ENCODE measurements around the gene TMEM121.

TMEM121 gene

GRCh38 chr14:105491366-105491973, 34.9 kb upstream of the TMEM121 start:
- Histone ChIP-seq H3K27me3 (ENCODE audit: low read depth) (no peaks in the 10 kb centered on the region), H3K36me3 (replicated peaks) (peaks cover 12% of the 10 kb centered on the region; the same call in 1 of the 2 replicates), H3K9me3 (no peaks in the 10 kb centered on the region), H3K4me3 (peak overlapping the region; percentile 66), H3K4me1 (peaks cover 6% of the 10 kb centered on the region; the same call in 1 of the 2 replicates)
- DNase-seq (ENCODE audit: low spot score in 2 of 2), result peak; percentile 68 to 94
- in situ Hi-C loops (cut with MboI; ENCODE audit: low sequenced_read_pairs), result no loop called here

GRCh38 chr14:105492031-105492970, 34.1 kb upstream of the TMEM121 start:
- Histone ChIP-seq H3K9me3 (no peaks in the 10 kb centered on the region), H3K27me3 (ENCODE audit: low read depth) (no peaks in the 10 kb centered on the region), H3K36me3 (replicated peaks) (peaks cover 12% of the 10 kb centered on the region; the same call in 1 of the 2 replicates), H3K4me1 (peaks cover 6% of the 10 kb centered on the region; the same call in 1 of the 2 replicates), H3K4me3 (peak overlapping the region; percentile 66)
- DNase-seq (ENCODE audit: low spot score in 2 of 2), result no peak
- in situ Hi-C loops (cut with MboI; ENCODE audit: low sequenced_read_pairs), result no loop called here

GRCh38 chr14:105492971-105493871, 33.2 kb upstream of the TMEM121 start:
- peaks cover 6% of the 10 kb centered on the region; the same call in 1 of the 2 replicates for H3K4me1 ChIP-seq
- no peak overlapping the region for H3K4me3 ChIP-seq
- no peaks in the 10 kb centered on the region for H3K27me3 ChIP-seq (ENCODE audit: low read depth)
- in situ Hi-C loops (cut with MboI; ENCODE audit: low sequenced_read_pairs), result no loop called here
- no peak for DNase-seq (ENCODE audit: low spot score in 2 of 2)
- H3K36me3 ChIP-seq (replicated peaks), result peaks cover 12% of the 10 kb centered on the region; the same call in 1 of the 2 replicates
- no peaks in the 10 kb centered on the region for H3K9me3 ChIP-seq

- H3K9me3 ChIP-seq, result no peaks in the 10 kb centered on the region
- no peaks in the 10 kb centered on the region for H3K27me3 ChIP-seq (ENCODE audit: low read depth)
- no peak for DNase-seq (ENCODE audit: low spot score in 2 of 2)
- H3K4me1 ChIP-seq, result peaks cover 5% of the 10 kb centered on the region; the same call in 1 of the 2 replicates
- no peak overlapping the region for H3K4me3 ChIP-seq
- peaks cover 12% of the 10 kb centered on the region; the same call in 1 of the 2 replicates for H3K36me3 ChIP-seq (replicated peaks)
- in situ Hi-C loops (cut with MboI; ENCODE audit: low sequenced_read_pairs), result no loop called here
Observed at GRCh38 chr14:105493921-105494605, 32.3 kb upstream of the TMEM121 start.

GRCh38 chr14:105494606-105494929, 31.8 kb upstream of the TMEM121 start:
- no peaks in the 10 kb centered on the region for H3K9me3 ChIP-seq
- no peak for DNase-seq (ENCODE audit: low spot score in 2 of 2)
- no peaks in the 10 kb centered on the region; the same call in 1 of the 2 replicates for H3K4me1 ChIP-seq
- H3K36me3 ChIP-seq (replicated peaks), result peaks cover 12% of the 10 kb centered on the region; the same call in 1 of the 2 replicates
- no peak overlapping the region for H3K4me3 ChIP-seq
- no peaks in the 10 kb centered on the region for H3K27me3 ChIP-seq (ENCODE audit: low read depth)
- in situ Hi-C loops (cut with MboI; ENCODE audit: low sequenced_read_pairs), result no loop called here

- Histone ChIP-seq H3K27me3 (ENCODE audit: low read depth) (no peaks in the 10 kb centered on the region), H3K36me3 (replicated peaks) (peaks cover 12% of the 10 kb centered on the region; the same call in 1 of the 2 replicates), H3K4me3 (no peak overlapping the region), H3K9me3 (no peaks in the 10 kb centered on the region), H3K4me1 (no peaks in the 10 kb centered on the region)
- in situ Hi-C loops (cut with MboI; ENCODE audit: low sequenced_read_pairs), result no loop called here
- no peak for DNase-seq (ENCODE audit: low spot score in 2 of 2)
Observed at GRCh38 chr14:105495101-105495989, 31.0 kb upstream of the TMEM121 start.

GRCh38 chr14:105495990-105496830, 30.2 kb upstream of the TMEM121 start:
- no peaks in the 10 kb centered on the region for H3K4me1 ChIP-seq
- H3K4me3 ChIP-seq, result no peak overlapping the region
- H3K36me3 ChIP-seq (replicated peaks), result peaks cover 12% of the 10 kb centered on the region; the same call in 1 of the 2 replicates
- no peaks in the 10 kb centered on the region for H3K9me3 ChIP-seq
- no peaks in the 10 kb centered on the region for H3K27me3 ChIP-seq (ENCODE audit: low read depth)
- in situ Hi-C loops (cut with MboI; ENCODE audit: low sequenced_read_pairs), result no loop called here
- DNase-seq (ENCODE audit: low spot score in 2 of 2), result no peak

GRCh38 chr14:105496831-105497591, 29.4 kb upstream of the TMEM121 start:
- in situ Hi-C loops (cut with MboI; ENCODE audit: low sequenced_read_pairs), result no loop called here
- Histone ChIP-seq H3K4me3 (no peak overlapping the region), H3K27me3 (ENCODE audit: low read depth) (no peaks in the 10 kb centered on the region), H3K36me3 (replicated peaks) (peaks cover 10% of the 10 kb centered on the region; the same call in 1 of the 2 replicates), H3K9me3 (no peaks in the 10 kb centered on the region), H3K4me1 (no peaks in the 10 kb centered on the region)
- no peak for DNase-seq (ENCODE audit: low spot score in 2 of 2)

- no peak for DNase-seq (ENCODE audit: low spot score in 2 of 2)
- Histone ChIP-seq H3K27me3 (ENCODE audit: low read depth) (no peaks in the 10 kb centered on the region), H3K4me1 (no peaks in the 10 kb centered on the region), H3K9me3 (no peaks in the 10 kb centered on the region), H3K4me3 (no peak overlapping the region), H3K36me3 (replicated peaks) (0 out of 2 replicates have a peak, but pooled peaks cover 5% of the 10 kb centered on the region)
- in situ Hi-C loops (cut with MboI; ENCODE audit: low sequenced_read_pairs), result no loop called here
Observed at GRCh38 chr14:105497671-105498429, 28.5 kb upstream of the TMEM121 start.

- in situ Hi-C loops (cut with MboI; ENCODE audit: low sequenced_read_pairs), result no loop called here
Observed at GRCh38 chr14:105498430-105499255, 27.7 kb upstream of the TMEM121 start.

More at GRCh38 chr14:105498430-105499255, 27.7 kb upstream of the TMEM121 start:
- Histone ChIP-seq H3K4me3 (no peak overlapping the region), H3K9me3 (no peaks in the 10 kb centered on the region), H3K4me1 (no peaks in the 10 kb centered on the region), H3K27me3 (ENCODE audit: low read depth) (no peaks in the 10 kb centered on the region), H3K36me3 (replicated peaks) (0 out of 2 replicates have a peak, but pooled peaks cover 5% of the 10 kb centered on the region)
- no peak for DNase-seq (ENCODE audit: low spot score in 2 of 2)
